HS-27A (cell line): ENCODE data around the gene MARK1.
"Not testable (repeated sequence)": the region's sequence is repeated elsewhere in the genome, so short reads cannot be mapped to it uniquely, and the experiment has no call there.

Experiments used
- DNase-seq: peaks from one replicate; pipeline ENCODE4 v3.0.0-alpha.2; 2012; ENCODE audit warnings: low read depth, missing footprints

MARK1 gene

GRCh38 chr1:220529521-220530020 is 1.6 kb downstream of the MARK1 start:
- DNase-seq, result no peak

- DNase-seq, result no peak
Measured at GRCh38 chr1:220533504-220534109, 5.7 kb downstream of the MARK1 start.

- no peak for DNase-seq
Measured at GRCh38 chr1:220544901-220545303, 17.0 kb downstream of the MARK1 start.

- DNase-seq, result no peak
Measured at GRCh38 chr1:220550811-220551399, 23.0 kb downstream of the MARK1 start.

GRCh38 chr1:220551718-220552117 is 23.8 kb downstream of the MARK1 start:
- no peak for DNase-seq

- DNase-seq, result no peak
Measured at GRCh38 chr1:220552672-220553260, 24.8 kb downstream of the MARK1 start.

GRCh38 chr1:220556641-220557040 is 28.7 kb downstream of the MARK1 start:
- no peak for DNase-seq

- DNase-seq, result no peak
Measured at GRCh38 chr1:220563564-220563963, 35.6 kb downstream of the MARK1 start.

- DNase-seq, result no peak
Measured at GRCh38 chr1:220564216-220564615, 36.3 kb downstream of the MARK1 start.

GRCh38 chr1:220565670-220566069 is 37.7 kb downstream of the MARK1 start:
- no peak for DNase-seq

- no peak for DNase-seq
Measured at GRCh38 chr1:220566869-220567268, 38.9 kb downstream of the MARK1 start.

- DNase-seq, result no peak
Measured at GRCh38 chr1:220572416-220572815, 44.5 kb downstream of the MARK1 start.

GRCh38 chr1:220573836-220574235 is 45.9 kb downstream of the MARK1 start:
- DNase-seq, result no peak

GRCh38 chr1:220575718-220576497 is 48.0 kb downstream of the MARK1 start:
- no peak for DNase-seq

- DNase-seq, result no peak
Measured at GRCh38 chr1:220577926-220578325, 50.0 kb downstream of the MARK1 start.

GRCh38 chr1:220579317-220579716 is 51.4 kb downstream of the MARK1 start:
- DNase-seq, result no peak

GRCh38 chr1:220592714-220593113 is 64.8 kb downstream of the MARK1 start:
- no peak for DNase-seq

- DNase-seq, result no peak
Measured at GRCh38 chr1:220594356-220594755, 66.4 kb downstream of the MARK1 start.

- DNase-seq, result no peak
Measured at GRCh38 chr1:220595179-220595578, 67.2 kb downstream of the MARK1 start.

GRCh38 chr1:220604926-220605325 is 77.0 kb downstream of the MARK1 start:
- no peak for DNase-seq

- DNase-seq, result not testable (repeated sequence)
Measured at GRCh38 chr1:220605651-220606050, 77.7 kb downstream of the MARK1 start.

- DNase-seq, result not testable (repeated sequence)
Measured at GRCh38 chr1:220611100-220611499, 83.2 kb downstream of the MARK1 start.

GRCh38 chr1:220616836-220617235 is 88.9 kb downstream of the MARK1 start:
- DNase-seq, result no peak
